Right lobe of liver (tissue), 6 donors: ENCODE measurements around the gene CCDC196. TPM values are rescaled to one million over a fixed set of nuclear protein-coding genes. Genes with fewer than 3 reads are reported as not detected.

Experiments
- ATAC-seq, 4 donors: fragments of 200-7000 bp; cut with Tn5 transposase; one replicate each; pipeline ENCODE4 v1.9.1; 2020; ENCODE audit warnings: mild to moderate bottlenecking in 4 of 4, moderate library complexity in 4 of 4
- DNase-seq, 3 donors: peaks; one replicate each; pipeline ENCODE4 v3.0.0-alpha.2; 2020
- H3K27ac ChIP-seq, 3 donors: fragments of 200-600 bp; one replicate each; pipeline ENCODE4 v1.8.0; 2022
- H3K27me3 ChIP-seq, 2 donors: fragments of 200-600 bp; one replicate each; pipeline ENCODE4 v1.8.0; 2022
- H3K36me3 ChIP-seq, 4 donors: fragments of 200-600 bp; sonication (generic) in 1 of 4; one replicate each; pipeline versions ENCODE4 v1.5.1 to v1.8.0; 2017 to 2022; ENCODE audit warnings: control low read depth in 1 of 4
- H3K4me1 ChIP-seq, 4 donors: fragments of 200-600 bp; sonication (generic) in 1 of 4; one replicate each; pipeline versions ENCODE4 v1.5.1 to v1.8.0; 2017 to 2022; ENCODE audit warnings: control low read depth in 1 of 4
- H3K4me3 ChIP-seq, 3 donors: fragments of 200-600 bp; one replicate each; pipeline ENCODE4 v1.8.0; 2022
- H3K9me3 ChIP-seq, 4 donors: fragments of 200-600 bp; sonication (generic) in 1 of 4; one replicate each; pipeline versions ENCODE4 v1.5.1 to v1.8.0; 2017 to 2022; ENCODE audit warnings: control low read depth in 1 of 4
- CTCF ChIP-seq, 4 donors: fragments of 200-600 bp in 3 of 4; fragments of 450-650 bp in 1 of 4; IDR thresholded peaks; one replicate each; pipeline versions ENCODE4 v1.5.1 to v1.8.0; 2016 to 2022; ENCODE audit warnings: antibody characterized with exemption in 4 of 4, mild to moderate bottlenecking in 2 of 4
- POLR2A ChIP-seq: fragments of 450-650 bp; IDR thresholded peaks from one replicate; pipeline ENCODE4 v1.6.1; 2017; ENCODE audit warnings: antibody characterized with exemption, mild to moderate bottlenecking
- WGBS: methylation state at CpG from one replicate; pipeline ENCODE4 v1.1.6; 2018; ENCODE audit warnings: low coverage, low lambda C conversion rate; ENCODE audit not compliant: insufficient coverage; ENCODE audit errors: missing lambda C conversion rate; 5-methylcytosine and 5-hydroxymethylcytosine counted together
- intact Hi-C, 2 donors: fragments of 100-400 bp; cut with DNase I; formaldehyde crosslinking; loops; one replicate each; pipeline versions ENCODE4 v1.11.2 to v1.14.1; 2022
- long read RNA-seq: library from polyadenylated mRNA; unstranded; transcript quantifications from one replicate; pipeline ENCODE4 v2.0.0, GENCODE V29; 2019
- total RNA-seq, 6 experiments: library from RNA; depleted of rRNA in 2 of 6; stranded (reverse); fragments of >200 nt in 2 of 6; fragmentation: NEBNext Ultra II Directional in 3 of 6; extraction: Animal tissue kit (Norgen Biotek cat#: 25700) in 3 of 6; gene quantifications; one replicate each; pipeline versions ENCODE4 v1.1.0 to v1.2.4, GENCODE V29; 2016 to 2023
- donor health status: DM: no; HTN: yes; CAD: no.
- donor health status: DM: no; HTN: no; CAD: no.
- donor health status: DM: no; HTN: no; CAD: no.
- donor health status: DM: no; HTN: yes; CAD: no.
- donor health status: DM: no; HTN: yes; CAD: no.

The CCDC196 gene
- 1 to 10 TPM in 4 of 6 experiments, not detected in 2; 1.9 to 8.1 (median 5.6) TPM for total RNA-seq
- long read RNA-seq, partial matches to known transcripts = 1 of 1 reads
- long read RNA-seq, other reads (novel, unspliced or antisense) = 0 of 1 reads

DNA sequence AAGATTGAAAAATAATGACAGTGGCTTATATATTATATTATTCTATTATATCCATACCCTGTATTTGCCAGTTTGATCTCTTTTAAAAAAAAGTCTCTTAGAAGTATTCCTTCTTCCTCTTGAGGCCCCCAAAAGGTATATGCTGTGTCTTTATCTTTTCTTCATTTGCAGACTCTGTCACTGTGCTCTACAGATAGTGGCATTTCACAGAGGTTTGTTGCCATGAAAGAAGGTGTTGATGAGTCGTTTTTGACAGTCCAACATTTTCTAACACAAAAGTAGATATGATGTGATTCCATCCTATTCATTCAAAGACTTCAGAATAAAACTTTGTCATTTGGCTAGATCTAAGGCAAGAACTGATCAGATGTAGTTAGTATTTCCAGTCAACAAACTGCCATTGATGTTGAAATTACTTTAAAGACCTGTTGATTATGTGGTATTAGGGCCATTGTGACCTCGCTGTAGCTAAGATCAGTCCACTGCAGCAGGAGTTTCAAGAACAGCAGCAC, at the start of gene CCDC196:
Gene CCDC196, plus strand, starts transcription at position 462 of the 512 bp plus-strand sequence. CDS start 132 bp downstream, outside the sequence.
- DNase-seq (no peak), ATAC-seq (no peak)
- H3K4me1 ChIP-seq = peaks cover 0 to 50% (median 20%) of the 10 kb centered on the region in 4 donors
- TF ChIP-seq POLR2A (no peak), CTCF (IDR thresholded peaks at IDR 0.05) (no peak)
- WGBS = 84% methylated on average over 2 of the region's 2 CpGs
- intact Hi-C loops = no loop called here
- no peaks in the 10 kb centered on the region for H3K36me3 ChIP-seq
- no peaks in the 10 kb centered on the region for H3K9me3 ChIP-seq
- no peak within 1 kb of the TSS for H3K4me3 ChIP-seq
- peak within 1 kb of the TSS in 1 of 3 donors; percentile 71 for H3K27ac ChIP-seq
- no peaks in the 10 kb centered on the region for H3K27me3 ChIP-seq

DNA sequence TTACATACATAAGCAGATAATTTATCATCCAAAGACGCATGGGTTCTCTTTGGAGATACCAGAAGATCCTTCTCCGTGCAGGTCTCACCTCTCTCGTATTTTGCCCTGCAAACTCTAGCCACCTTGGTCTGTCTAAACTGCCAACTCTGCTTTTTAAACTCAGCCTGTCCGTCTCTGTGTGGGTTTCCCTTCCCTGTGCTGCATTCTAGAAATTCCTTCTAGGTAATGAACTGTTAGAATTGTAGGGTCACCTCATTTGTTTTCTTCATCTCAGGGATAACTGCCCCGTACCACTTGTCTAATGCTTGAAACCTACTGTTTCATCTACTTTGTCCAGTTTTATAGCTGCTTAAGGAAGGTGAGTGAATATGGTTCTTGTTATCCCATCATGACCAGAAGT, 45.4 kb upstream of the CCDC196 start:
- Histone ChIP-seq H3K27me3 (no peaks in the 10 kb centered on the region), H3K4me1 (no peaks in the 10 kb centered on the region), H3K4me3 (no peak overlapping the region), H3K27ac (no peak overlapping the region), H3K9me3 (peaks cover 0 to 4% (median 1%) of the 10 kb centered on the region in 4 donors), H3K36me3 (no peaks in the 10 kb centered on the region)
- DNase-seq = no peak
- no peak for TF ChIP-seq CTCF (IDR thresholded peaks at IDR 0.05)
- no peak for TF ChIP-seq POLR2A
- intact Hi-C loops = no loop called here
- ATAC-seq = no peak
- WGBS = 86% methylated on average over 5 of the region's 5 CpGs

DNA sequence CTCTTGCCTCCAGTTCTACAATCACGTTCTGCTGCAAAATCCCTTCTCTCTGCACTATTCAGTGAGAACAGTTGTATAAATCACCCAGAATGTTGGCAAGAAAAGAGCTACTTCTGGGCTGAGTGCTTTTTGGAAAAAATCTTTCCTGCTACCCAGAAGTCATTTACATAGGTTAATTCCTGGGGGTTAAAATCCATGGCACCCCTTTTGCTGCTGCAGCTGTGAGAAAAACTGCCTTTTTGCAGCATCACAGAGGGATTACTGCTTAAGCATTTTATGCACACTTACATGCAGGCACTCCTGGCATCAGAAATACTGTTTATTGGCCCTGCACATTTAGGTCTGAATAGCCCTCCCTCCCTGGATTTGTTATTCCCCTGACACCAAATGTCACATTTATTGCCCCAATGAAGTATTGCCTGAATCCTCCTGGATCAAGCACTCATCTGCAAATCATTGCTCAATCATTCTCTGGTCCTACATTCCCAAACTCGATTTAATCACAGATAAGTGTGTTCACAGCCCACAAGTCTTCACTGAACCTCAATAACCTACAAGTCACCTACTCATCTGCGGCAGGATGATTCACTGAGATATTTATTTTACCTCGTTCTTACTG, 43.1 kb upstream of the CCDC196 start:
- 68% methylated on average over 4 of the region's 4 CpGs for WGBS
- DNase-seq (no peak), ATAC-seq (no peak)
- Histone ChIP-seq H3K4me3 (no peak overlapping the region), H3K9me3 (peaks cover 0 to 4% (median 1%) of the 10 kb centered on the region in 4 donors), H3K4me1 (no peaks in the 10 kb centered on the region), H3K36me3 (no peaks in the 10 kb centered on the region), H3K27ac (no peak overlapping the region), H3K27me3 (no peaks in the 10 kb centered on the region)
- TF ChIP-seq POLR2A (no peak), CTCF (IDR thresholded peaks at IDR 0.05) (no peak)
- intact Hi-C loops = no loop called here

- Histone ChIP-seq H3K4me1 (no peaks in the 10 kb centered on the region), H3K27ac (no peak overlapping the region), H3K27me3 (no peaks in the 10 kb centered on the region), H3K4me3 (no peak overlapping the region), H3K36me3 (no peaks in the 10 kb centered on the region), H3K9me3 (peaks cover 0 to 4% (median 1%) of the 10 kb centered on the region in 4 donors)
- WGBS = 65% methylated on average over 2 of the region's 2 CpGs
- ATAC-seq = no peak
- DNase-seq = no peak
- intact Hi-C loops = no loop called here
- TF ChIP-seq POLR2A = no peak
- TF ChIP-seq CTCF (IDR thresholded peaks at IDR 0.05) = no peak
Measured at GRCh38 chr14:66443785-66444184, 42.4 kb upstream of the CCDC196 start.
